HFF-Myc (cell line): ENCODE data around the gene NHP2.
A peak's percentile ranks its signal among the peaks of the same experiment; 100 is the strongest.
"Not testable (repeated sequence)": the region's sequence is repeated elsewhere in the genome, so short reads cannot be mapped to it uniquely, and the experiment has no call there.

ENCODE experiments used
- DNase-seq: peaks from one replicate; pipeline ENCODE4 v3.0.0-alpha.2; 2011; ENCODE audit warnings: low read depth; ENCODE audit errors: extremely low read depth
- H3K4me3 ChIP-seq: replicated peaks from 2 replicates; pipeline ENCODE4 v1.5.1; 2011; ENCODE audit warnings: low read depth, mild to moderate bottlenecking, control low read depth, low read length
- CTCF ChIP-seq: IDR thresholded peaks from 2 replicates; pipeline ENCODE4 v1.5.1; 2012; ENCODE audit warnings: mild to moderate bottlenecking, low read depth, low read length, control low read depth; ENCODE audit errors: missing control alignments

Gene NHP2

DNA sequence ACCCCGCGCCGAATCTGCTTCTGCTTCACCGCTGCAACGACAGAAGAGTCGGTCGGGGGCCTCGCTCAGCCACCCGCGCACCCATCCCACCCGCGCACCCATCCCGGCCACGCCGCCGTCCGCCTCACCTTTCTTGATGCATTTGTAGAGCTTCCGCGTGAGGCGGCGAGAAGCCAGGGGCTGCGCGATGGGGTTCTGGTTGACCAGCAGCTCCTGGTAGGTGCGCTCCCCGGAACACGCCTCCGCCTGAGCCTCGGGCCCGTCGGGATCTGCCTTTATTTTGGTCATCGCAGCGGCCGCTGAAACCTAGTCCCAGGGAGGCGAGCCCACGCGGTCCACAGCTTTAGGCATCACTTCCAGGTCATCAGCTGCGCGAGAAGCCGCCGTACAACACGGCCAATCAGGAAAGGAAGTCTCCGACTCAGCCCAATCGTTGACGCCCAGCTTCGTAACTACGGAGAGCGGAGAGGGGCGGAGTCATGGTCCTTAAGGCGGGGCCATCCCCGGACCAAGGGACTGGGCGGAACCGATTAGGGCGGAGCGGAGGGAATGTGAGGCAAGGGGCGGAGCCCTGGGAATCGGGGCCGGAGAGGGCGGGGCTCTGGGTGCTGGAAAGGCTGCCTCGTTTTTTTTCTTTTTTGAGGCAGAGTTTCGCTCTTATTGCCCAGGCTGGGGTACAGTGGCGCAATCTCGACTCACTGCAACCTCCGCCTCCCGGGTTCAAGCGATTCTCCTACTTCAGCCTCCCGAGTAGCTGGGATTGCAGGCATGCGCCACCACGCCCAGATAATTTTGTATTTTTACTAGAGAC lies at the start of gene NHP2:
NHP2 (minus strand) TSS at position 356 of the 811 bp plus-strand sequence; CDS start at position 288, 68 bp downstream.
- H3K4me3 ChIP-seq, result peak within 1 kb of the TSS; percentile 98
- TF ChIP-seq CTCF, result no peak
- peak; percentile 98 for DNase-seq

DNA sequence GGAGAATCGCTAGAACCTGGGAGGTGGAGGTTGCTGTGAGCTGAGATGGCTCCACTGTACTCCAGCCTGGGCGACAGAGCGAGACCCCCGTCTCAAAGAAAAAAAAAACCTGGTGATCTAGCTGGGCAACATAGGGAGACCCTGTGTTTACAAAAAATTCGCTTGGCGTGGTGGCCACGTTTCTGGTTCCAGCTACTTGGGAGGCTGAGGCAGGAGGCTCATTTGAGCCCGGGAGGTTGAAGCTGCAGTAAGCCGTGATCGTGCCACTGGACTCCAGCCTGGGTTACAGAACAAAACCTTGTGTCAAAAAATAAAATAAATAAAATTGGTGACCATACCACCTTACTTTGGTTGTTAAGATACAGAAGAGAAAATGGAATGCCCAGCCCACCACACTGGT lies 48.9 kb upstream of the NHP2 start:
- TF ChIP-seq CTCF, result no peak
- no peak overlapping the region for H3K4me3 ChIP-seq
- DNase-seq, result no peak

DNA sequence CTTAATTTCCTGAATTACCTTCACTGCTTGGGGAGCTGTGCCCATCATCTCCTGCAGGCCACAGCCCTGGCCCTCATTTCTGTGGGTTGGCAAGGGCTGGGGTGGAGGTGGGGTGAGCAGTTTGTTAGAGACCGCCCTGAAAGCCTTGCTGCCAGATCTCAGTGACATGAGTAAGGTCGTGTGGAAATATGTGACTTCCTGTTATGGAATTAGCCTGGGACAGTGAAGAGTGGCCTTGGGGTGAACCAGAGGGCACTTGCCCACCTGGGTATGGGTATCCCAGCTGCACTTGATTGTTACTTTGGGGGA lies 48.2 kb upstream of the NHP2 start:
- DNase-seq, result no peak
- TF ChIP-seq CTCF, result no peak
- H3K4me3 ChIP-seq, result no peak overlapping the region

- H3K4me3 ChIP-seq, result no peak overlapping the region
- no peak for TF ChIP-seq CTCF
- DNase-seq, result no peak
These were observed 47.7 kb upstream of the NHP2 start for GRCh38 chr5:178201221-178201926.

GRCh38 chr5:178199581-178200434 lies 46.1 kb upstream of the NHP2 start:
- no peak for TF ChIP-seq CTCF
- DNase-seq, result no peak
- no peak overlapping the region for H3K4me3 ChIP-seq

- TF ChIP-seq CTCF, result no peak
- no peak overlapping the region for H3K4me3 ChIP-seq
- DNase-seq, result no peak
These were observed 45.0 kb upstream of the NHP2 start for GRCh38 chr5:178198706-178199105.

- DNase-seq, H3K4me3 ChIP-seq: not testable (repeated sequence)
These were observed 44.5 kb upstream of the NHP2 start for GRCh38 chr5:178198151-178198550.
